Measurements from ENCODE around the gene RMRP. TPM values are rescaled to one million over a fixed set of nuclear protein-coding genes. Genes with fewer than 3 reads are reported as not detected.

RMRP gene
- total RNA-seq, 2 experiments from 2014 or later, result 12,624 to 26,575 TPM

- H3K79me2 ChIP-seq (ENCODE audit: insufficient read depth, low read depth, low read length), result no peaks in the 10 kb centered on the region
- H3K4me3 ChIP-seq (ENCODE audit: low read depth, low read length, poor library complexity, severe bottlenecking), result no peak overlapping the region
- H2AFZ ChIP-seq (ENCODE audit: low read length), result no peak overlapping the region
- intact Hi-C loops (cut with micrococcal nuclease; ENCODE audit: unreplicated experiment), result no loop called here
- TF ChIP-seq, protein P1, sequence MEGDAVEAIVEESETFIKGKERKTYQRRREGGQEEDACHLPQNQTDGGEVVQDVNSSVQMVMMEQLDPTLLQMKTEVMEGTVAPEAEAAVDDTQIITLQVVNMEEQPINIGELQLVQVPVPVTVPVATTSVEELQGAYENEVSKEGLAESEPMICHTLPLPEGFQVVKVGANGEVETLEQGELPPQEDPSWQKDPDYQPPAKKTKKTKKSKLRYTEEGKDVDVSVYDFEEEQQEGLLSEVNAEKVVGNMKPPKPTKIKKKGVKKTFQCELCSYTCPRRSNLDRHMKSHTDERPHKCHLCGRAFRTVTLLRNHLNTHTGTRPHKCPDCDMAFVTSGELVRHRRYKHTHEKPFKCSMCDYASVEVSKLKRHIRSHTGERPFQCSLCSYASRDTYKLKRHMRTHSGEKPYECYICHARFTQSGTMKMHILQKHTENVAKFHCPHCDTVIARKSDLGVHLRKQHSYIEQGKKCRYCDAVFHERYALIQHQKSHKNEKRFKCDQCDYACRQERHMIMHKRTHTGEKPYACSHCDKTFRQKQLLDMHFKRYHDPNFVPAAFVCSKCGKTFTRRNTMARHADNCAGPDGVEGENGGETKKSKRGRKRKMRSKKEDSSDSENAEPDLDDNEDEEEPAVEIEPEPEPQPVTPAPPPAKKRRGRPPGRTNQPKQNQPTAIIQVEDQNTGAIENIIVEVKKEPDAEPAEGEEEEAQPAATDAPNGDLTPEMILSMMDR (conservative IDR thresholded peaks at IDR 0.05; ENCODE audit: low read length), result no peak
- no peak for TF ChIP-seq EZH2phosphoT487 (IDR thresholded peaks at IDR 0.05; ENCODE audit: borderline replicate concordance, low read depth, low read length)
- no peaks in the 10 kb centered on the region for H4K20me1 ChIP-seq (ENCODE audit: insufficient read depth, low read length)
- H3K36me3 ChIP-seq (ENCODE audit: insufficient read depth, low read length), result no peaks in the 10 kb centered on the region
- no peaks in the 10 kb centered on the region for H3K9me2 ChIP-seq (ENCODE audit: insufficient read depth, low read length)
- DNase-seq (ENCODE audit: low spot score), result no peak
- BruUV-seq (replicated peaks), result no TSS peak
- CTCF ChIA-PET (ENCODE audit: unreplicated experiment), result no interaction called here
- H3K9me3 ChIP-seq (ENCODE audit: low read length), result no peaks in the 10 kb centered on the region
- H3K4me2 ChIP-seq (ENCODE audit: low read length), result no peak overlapping the region
- POLR2A ChIA-PET, result no interaction called here
- no peak overlapping the region for H3K27ac ChIP-seq (ENCODE audit: low read depth, low read length, poor library complexity, severe bottlenecking)
- peaks cover 41% of the 10 kb centered on the region for H3K4me1 ChIP-seq (ENCODE audit: insufficient read depth, low read length, poor library complexity, severe bottlenecking)
These were observed 24.2 kb upstream of the RMRP start for GRCh38 chr9:35682051-35682450.

DNA sequence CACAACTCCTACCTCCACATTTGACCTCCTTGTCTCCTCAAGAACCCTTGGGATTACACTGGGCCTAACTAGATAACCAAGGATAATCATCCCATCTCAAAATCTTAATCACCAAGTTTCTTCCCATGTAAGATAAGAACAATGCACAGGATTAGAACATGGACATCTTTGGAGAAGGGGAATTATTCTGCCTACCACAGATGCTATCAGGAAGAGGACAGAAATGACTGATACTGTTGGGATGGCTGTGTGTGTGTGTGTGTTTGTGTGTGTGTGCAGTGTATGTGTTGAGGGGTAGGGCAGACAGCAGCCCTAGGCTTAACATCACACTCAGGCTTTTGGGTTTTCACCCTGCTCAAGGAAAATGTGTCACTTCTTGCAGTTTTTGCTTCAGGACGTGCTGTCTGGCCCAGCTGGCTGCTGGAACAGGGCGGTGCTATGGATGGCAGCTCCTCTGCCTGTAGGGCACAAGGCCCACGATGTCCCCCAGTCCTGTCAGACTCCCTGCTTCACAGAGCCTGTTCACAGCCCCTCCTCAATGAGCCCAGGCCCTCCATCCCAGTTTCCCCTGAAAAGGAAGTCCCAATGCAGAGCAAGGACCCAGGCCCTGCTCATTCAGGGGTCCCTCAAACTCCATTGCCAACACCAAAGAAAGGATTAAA, 23.7 kb upstream of the RMRP start:
- POLR2A ChIA-PET, result interaction anchor here (1.0 to 2.2 kb wide), 6 partner anchors 9 to 47 kb away, joined by 3 to 12 read pairs (median 6); partner anchors contain the start of gene TPM2

More for the DNA sequence above, 23.7 kb upstream of the RMRP start:
- intact Hi-C loops (cut with micrococcal nuclease; ENCODE audit: unreplicated experiment), result no loop called here
- CTCF ChIA-PET (ENCODE audit: unreplicated experiment), result interaction anchor here (0.9 to 1.0 kb wide), 3 partner anchors 12 to 62 kb away, joined by 3 to 5 read pairs (median 4); partner anchors contain the start of gene ARHGEF39
- Histone ChIP-seq H3K79me2 (ENCODE audit: insufficient read depth, low read depth, low read length) (no peaks in the 10 kb centered on the region), H3K4me2 (ENCODE audit: low read length) (peak overlapping the region; percentile 55), H3K9me3 (ENCODE audit: low read length) (no peaks in the 10 kb centered on the region), H3K9me2 (ENCODE audit: insufficient read depth, low read length) (no peaks in the 10 kb centered on the region), H4K20me1 (ENCODE audit: insufficient read depth, low read length) (no peaks in the 10 kb centered on the region), H3K36me3 (ENCODE audit: insufficient read depth, low read length) (no peaks in the 10 kb centered on the region), H2AFZ (ENCODE audit: low read length) (no peak overlapping the region), H3K4me3 (ENCODE audit: low read depth, low read length, poor library complexity, severe bottlenecking) (no peak overlapping the region), H3K4me1 (ENCODE audit: insufficient read depth, low read length, poor library complexity, severe bottlenecking) (peaks cover 35% of the 10 kb centered on the region), H3K27ac (ENCODE audit: low read depth, low read length, poor library complexity, severe bottlenecking) (no peak overlapping the region)
- no peak for DNase-seq (ENCODE audit: low spot score)
- BruUV-seq (replicated peaks), result no TSS peak
- TF ChIP-seq, protein P1 (conservative IDR thresholded peaks at IDR 0.05; ENCODE audit: low read length), result no peak
- TF ChIP-seq EZH2phosphoT487 (IDR thresholded peaks at IDR 0.05; ENCODE audit: borderline replicate concordance, low read depth, low read length), result no peak
